ENCODE measurements around the gene ABAT.

- TF ChIP-seq CTCF (IDR thresholded peaks at IDR 0.05; ENCODE audit: insufficient read depth, low read length, poor library complexity, severe bottlenecking) (no peak), EZH2phosphoT487 (conservative IDR thresholded peaks at IDR 0.05; ENCODE audit: low read length) (no peak)
Measured at GRCh38 chr16:8730335-8730915, 56.0 kb downstream of the ABAT start.

All from SU-DHL-6 (cell line).